Measurements from ENCODE around the gene GABRB1.

GRCh38 chr4:47466056-47466785 lies 434.9 kb downstream of the GABRB1 start:
- TF ChIP-seq POLR2AphosphoS5 (IDR thresholded peaks at IDR 0.05; ENCODE audit: borderline replicate concordance, low read depth, low read length) (no peak), EZH2 (IDR thresholded peaks at IDR 0.05) (no peak)

All from SK-N-MC (cell line).